ENCODE results near the gene POU2F2.

The POU2F2 gene

GRCh38 chr19:42078538-42079275, 53.5 kb downstream of the POU2F2 start:
- DNase-seq: no peak

GRCh38 chr19:42078058-42078457, 54.2 kb downstream of the POU2F2 start:
- no peak for DNase-seq

- peak; percentile 65 for DNase-seq
Observed at GRCh38 chr19:42076380-42076944, 55.8 kb downstream of the POU2F2 start.

GRCh38 chr19:42075616-42076379, 56.4 kb downstream of the POU2F2 start, which contains the start of gene ZNF574:
Gene ZNF574, plus strand, starts transcription at chr19:42076166. Its CDS starts 2,441 bp downstream, at chr19:42078607.
- DNase-seq: peak; percentile 99

- no peak for DNase-seq
Observed at GRCh38 chr19:42075364-42075615, 57.0 kb downstream of the POU2F2 start.

- peak; percentile 20 for DNase-seq
Observed at GRCh38 chr19:42074513-42075363, 57.5 kb downstream of the POU2F2 start.

- no peak for DNase-seq
Observed at GRCh38 chr19:42071247-42071646, 61.0 kb downstream of the POU2F2 start.

GRCh38 chr19:42069619-42070351, 62.5 kb downstream of the POU2F2 start, which contains the start of gene GRIK5:
Gene GRIK5, minus strand, starts transcription at chr19:42070206. Its CDS starts 4,436 bp downstream, at chr19:42065770.
- DNase-seq: no peak

GRCh38 chr19:42068756-42069571, 63.3 kb downstream of the POU2F2 start:
- no peak for DNase-seq

- DNase-seq: no peak
Observed at GRCh38 chr19:42068361-42068755, 63.9 kb downstream of the POU2F2 start.

- no peak for DNase-seq
Observed at GRCh38 chr19:42067315-42067888, 64.8 kb downstream of the POU2F2 start.

GRCh38 chr19:42066075-42066754, 66.0 kb downstream of the POU2F2 start:
- DNase-seq: no peak

- DNase-seq: no peak
Observed at GRCh38 chr19:42065511-42065910, 66.7 kb downstream of the POU2F2 start.

GRCh38 chr19:42065051-42065450, 67.2 kb downstream of the POU2F2 start:
- DNase-seq: no peak

GRCh38 chr19:42064432-42064831, 67.8 kb downstream of the POU2F2 start:
- no peak for DNase-seq

GRCh38 chr19:42062381-42062780, 69.9 kb downstream of the POU2F2 start:
- DNase-seq: no peak

- no peak for DNase-seq
Observed at GRCh38 chr19:42060117-42060516, 72.1 kb downstream of the POU2F2 start.

GRCh38 chr19:42059196-42059595, 73.0 kb downstream of the POU2F2 start:
- DNase-seq: no peak

- no peak for DNase-seq
Observed at GRCh38 chr19:42057846-42058245, 74.4 kb downstream of the POU2F2 start.

- DNase-seq: no peak
Observed at GRCh38 chr19:42054205-42054604, 78.0 kb downstream of the POU2F2 start.
